Mesenchymal stem cell (in vitro differentiated cells and primary cell): ENCODE results near the gene TMEM63B.

Experiments
- DNase-seq: peaks from one replicate; pipeline ENCODE4 v3.0.0-alpha.2; 2013
- H2AFZ ChIP-seq: one replicate; pipeline ENCODE4 v1.6.1; 2013; ENCODE audit warnings: low read depth, mild to moderate bottlenecking, control low read depth, inconsistent platforms, low read length, moderate library complexity
- H2AK5ac ChIP-seq: 2 replicates; pipeline ENCODE4 v1.6.1; 2013; ENCODE audit warnings: low read length, moderate library complexity, mild to moderate bottlenecking, inconsistent platforms; ENCODE audit not compliant: severe bottlenecking
- H2BK120ac ChIP-seq: one replicate; pipeline ENCODE4 v1.6.1; 2013; ENCODE audit warnings: low read depth, mild to moderate bottlenecking, inconsistent platforms, low read length, moderate library complexity
- H2BK12ac ChIP-seq, 2 experiments: one replicate each; pipeline ENCODE4 v1.6.1; 2013; ENCODE audit warnings: inconsistent platforms in 2 of 2, low read length in 2 of 2, mild to moderate bottlenecking in 2 of 2, moderate library complexity in 2 of 2, control low read depth in 1 of 2
- H2BK15ac ChIP-seq: one replicate; pipeline ENCODE4 v1.6.1; 2013; ENCODE audit warnings: mild to moderate bottlenecking, low read depth, inconsistent platforms; ENCODE audit not compliant: poor library complexity, severe bottlenecking
- H2BK5ac ChIP-seq: 2 replicates; pipeline ENCODE4 v1.6.1; 2013; ENCODE audit warnings: low read depth, mild to moderate bottlenecking, low read length, control low read depth, inconsistent platforms; ENCODE audit not compliant: poor library complexity, severe bottlenecking
- H3K14ac ChIP-seq, 2 experiments: one replicate each; pipeline ENCODE4 v1.6.1; 2013; ENCODE audit warnings: inconsistent platforms in 2 of 2, low read length in 2 of 2, control low read depth in 1 of 2, mild to moderate bottlenecking in 1 of 2, moderate library complexity in 1 of 2
- H3K18ac ChIP-seq, 2 experiments: one replicate each; pipeline ENCODE4 v1.6.1; 2013; ENCODE audit warnings: inconsistent platforms in 2 of 2, low read length in 2 of 2, control low read depth in 1 of 2, low read depth in 1 of 2, mild to moderate bottlenecking in 1 of 2
- H3K23ac ChIP-seq, 2 experiments: one replicate each; pipeline ENCODE4 v1.6.1; 2013; ENCODE audit warnings: inconsistent platforms in 2 of 2, low read length in 2 of 2, mild to moderate bottlenecking in 2 of 2, moderate library complexity in 2 of 2, control low read depth in 1 of 2
- H3K27ac ChIP-seq: 2 replicates; pipeline ENCODE4 v1.5.1; 2013; ENCODE audit warnings: mild to moderate bottlenecking, moderate library complexity, low read length, control low read depth, inconsistent platforms; ENCODE audit not compliant: poor library complexity, severe bottlenecking
- H3K27me3 ChIP-seq, 2 experiments: 2 replicates each; pipeline versions ENCODE4 v1.6.1 to v1.7.0; 2013; ENCODE audit warnings: low read length in 2 of 2, mild to moderate bottlenecking in 2 of 2, moderate library complexity in 2 of 2, control low read depth in 1 of 2, inconsistent platforms in 1 of 2; ENCODE audit not compliant: control insufficient read depth in 1 of 2, insufficient read depth in 1 of 2
- H3K36me3 ChIP-seq, 2 experiments: 2 replicates each; pipeline versions ENCODE4 v1.6.1 to v1.7.0; 2013; ENCODE audit warnings: low read length in 2 of 2, control low read depth in 1 of 2, inconsistent platforms in 1 of 2, low read depth in 1 of 2, mild to moderate bottlenecking in 1 of 2; ENCODE audit not compliant: insufficient read depth in 2 of 2, control insufficient read depth in 1 of 2
- H3K4ac ChIP-seq, 2 experiments: one replicate each; pipeline ENCODE4 v1.6.1; 2013; ENCODE audit warnings: inconsistent platforms in 2 of 2, low read length in 2 of 2, mild to moderate bottlenecking in 2 of 2, moderate library complexity in 2 of 2, control low read depth in 1 of 2, low read depth in 1 of 2
- H3K4me1 ChIP-seq: 2 replicates; pipeline ENCODE4 v1.6.1; 2013; ENCODE audit warnings: low read depth, low read length, control low read depth; ENCODE audit not compliant: control insufficient read depth, insufficient read depth
- H3K4me2 ChIP-seq: 2 replicates; pipeline ENCODE4 v1.6.1; 2013; ENCODE audit warnings: low read length, mild to moderate bottlenecking, inconsistent platforms; ENCODE audit not compliant: poor library complexity, severe bottlenecking
- H3K4me3 ChIP-seq, 2 experiments: 2 replicates each; pipeline versions ENCODE4 v1.5.1 to v1.7.0; 2013; ENCODE audit warnings: low read length in 2 of 2, mild to moderate bottlenecking in 2 of 2, control low read depth in 1 of 2, low read depth in 1 of 2; ENCODE audit not compliant: insufficient read depth in 1 of 2
- H3K79me1 ChIP-seq: replicated peaks from 2 replicates; pipeline ENCODE4 v1.6.1; 2013; ENCODE audit warnings: mild to moderate bottlenecking, control low read depth, low read length, inconsistent platforms; ENCODE audit not compliant: poor library complexity, severe bottlenecking
- H3K9ac ChIP-seq: 2 replicates; pipeline ENCODE4 v1.7.0; 2013; ENCODE audit warnings: mild to moderate bottlenecking, low read length, moderate library complexity
- H3K9me3 ChIP-seq: 2 replicates; pipeline ENCODE4 v1.7.0; 2013; ENCODE audit warnings: mild to moderate bottlenecking, low read length; ENCODE audit not compliant: control insufficient read depth
- H4K8ac ChIP-seq: one replicate; pipeline ENCODE4 v1.6.1; 2013; ENCODE audit warnings: inconsistent platforms, mild to moderate bottlenecking, low read length, moderate library complexity
- H4K91ac ChIP-seq: one replicate; pipeline ENCODE4 v1.6.1; 2013; ENCODE audit warnings: mild to moderate bottlenecking, low read length, inconsistent platforms
- WGBS: methylation state at CpG from one replicate; pipeline ENCODE4 v1.1.7; 2013; ENCODE audit warnings: mixed read lengths; 5-methylcytosine and 5-hydroxymethylcytosine counted together

The TMEM63B gene

GRCh38 chr6:44131892-44132291 is 4.5 kb downstream of the TMEM63B start:
- H2AK5ac ChIP-seq = no peak overlapping the region
- H3K27me3 ChIP-seq = no peaks in the 10 kb centered on the region
- peak overlapping the region in 1 of 2 experiments; percentile 2 for H3K23ac ChIP-seq
- no peak overlapping the region for H2BK5ac ChIP-seq
- 72% methylated on average over 1 of the region's 2 CpGs for WGBS
- H4K8ac ChIP-seq = no peak overlapping the region
- no peak overlapping the region for H3K4me3 ChIP-seq
- H2BK15ac ChIP-seq = peak overlapping the region; percentile 55
- no peak overlapping the region for H3K27ac ChIP-seq
- no peak overlapping the region for H2AFZ ChIP-seq
- H3K9me3 ChIP-seq = no peaks in the 10 kb centered on the region
- no peak overlapping the region for H3K9ac ChIP-seq
- peak overlapping the region in 1 of 2 experiments; percentile 2 for H2BK12ac ChIP-seq
- no peak overlapping the region for H3K4ac ChIP-seq
- DNase-seq = no peak
- no peak overlapping the region for H4K91ac ChIP-seq
- peaks cover 50% of the 10 kb centered on the region for H3K79me1 ChIP-seq
- no peak overlapping the region for H3K14ac ChIP-seq
- H3K4me2 ChIP-seq = no peak overlapping the region
- H3K18ac ChIP-seq = no peak overlapping the region
- peaks cover 21 to 36% of the 10 kb centered on the region in 2 experiments for H3K36me3 ChIP-seq
- H2BK120ac ChIP-seq = no peak overlapping the region
- H3K4me1 ChIP-seq = peaks cover 20% of the 10 kb centered on the region

- Histone ChIP-seq H3K79me1 (peaks cover 55% of the 10 kb centered on the region), H3K4me1 (peaks cover 20% of the 10 kb centered on the region), H3K4me2 (no peak overlapping the region), H3K9me3 (no peaks in the 10 kb centered on the region), H3K14ac (no peak overlapping the region), H3K27me3 (no peaks in the 10 kb centered on the region), H3K18ac (peak overlapping the region in 1 of 2 experiments; percentile 21), H2BK5ac (no peak overlapping the region), H3K9ac (peak overlapping the region; percentile 61), H3K27ac (no peak overlapping the region), H3K4ac (no peak overlapping the region), H2BK120ac (no peak overlapping the region), H2AFZ (no peak overlapping the region), H3K4me3 (no peak overlapping the region), H2AK5ac (peak overlapping the region; percentile 22), H3K36me3 (peaks cover 27 to 42% of the 10 kb centered on the region in 2 experiments), H2BK15ac (no peak overlapping the region), H3K23ac (no peak overlapping the region), H4K91ac (no peak overlapping the region), H4K8ac (no peak overlapping the region), H2BK12ac (no peak overlapping the region)
- 90% methylated on average over 4 of the region's 4 CpGs for WGBS
- no peak for DNase-seq
Measured at GRCh38 chr6:44132476-44132875, 5.1 kb downstream of the TMEM63B start.

GRCh38 chr6:44133003-44133931 is 5.9 kb downstream of the TMEM63B start:
- WGBS = 41% methylated on average over 7 of the region's 9 CpGs

GRCh38 chr6:44133981-44134711 is 6.8 kb downstream of the TMEM63B start:
- Histone ChIP-seq H3K4me3 (no peak overlapping the region), H2AFZ (no peak overlapping the region), H3K27ac (no peak overlapping the region), H3K9ac (no peak overlapping the region), H4K8ac (no peak overlapping the region), H3K9me3 (no peaks in the 10 kb centered on the region), H2AK5ac (no peak overlapping the region), H2BK5ac (no peak overlapping the region), H3K27me3 (no peaks in the 10 kb centered on the region), H3K4ac (no peak overlapping the region), H2BK15ac (no peak overlapping the region), H2BK12ac (no peak overlapping the region), H3K23ac (no peak overlapping the region), H3K79me1 (peaks cover 54% of the 10 kb centered on the region), H3K18ac (no peak overlapping the region), H2BK120ac (no peak overlapping the region), H3K14ac (no peak overlapping the region), H3K36me3 (peaks cover 42 to 54% of the 10 kb centered on the region in 2 experiments), H4K91ac (no peak overlapping the region), H3K4me2 (no peak overlapping the region), H3K4me1 (peaks cover 15% of the 10 kb centered on the region)
- WGBS = 90% methylated on average over 6 of the region's 12 CpGs
- no peak for DNase-seq

More at GRCh38 chr6:44133003-44133931, 5.9 kb downstream of the TMEM63B start:
- Histone ChIP-seq H3K4ac (peak overlapping the region in 1 of 2 experiments; percentile 66), H4K91ac (peak overlapping the region; percentile 66), H3K27ac (no peak overlapping the region), H3K23ac (no peak overlapping the region), H3K9me3 (no peaks in the 10 kb centered on the region), H2BK5ac (no peak overlapping the region), H3K4me2 (peak overlapping the region; percentile 0), H3K9ac (peak overlapping the region; percentile 61), H2BK12ac (no peak overlapping the region), H2BK15ac (no peak overlapping the region), H2BK120ac (peak overlapping the region; percentile 29), H4K8ac (peak overlapping the region; percentile 91), H3K79me1 (peaks cover 52% of the 10 kb centered on the region), H3K27me3 (no peaks in the 10 kb centered on the region), H2AFZ (no peak overlapping the region), H2AK5ac (no peak overlapping the region), H3K36me3 (peaks cover 35 to 47% of the 10 kb centered on the region in 2 experiments), H3K18ac (peak overlapping the region; percentile 25 to 46), H3K4me1 (peaks cover 20% of the 10 kb centered on the region), H3K14ac (no peak overlapping the region), H3K4me3 (peak overlapping the region in 1 of 2 experiments; percentile 66)
- peak; percentile 56 for DNase-seq
